Cardiac muscle cell (in vitro differentiated cells and primary cell): ENCODE data around the gene AATK. TPM values are rescaled to one million over a fixed set of nuclear protein-coding genes. Genes with fewer than 3 reads are reported as not detected.

Experiments
- DNase-seq, 2 donors: peaks; one replicate each; pipeline versions ENCODE4 v3.0.0 to v3.0.0-alpha.2; 2010 to 2017; ENCODE audit warnings: low read depth in 1 of 2, low spot score in 1 of 2
- H3K27ac ChIP-seq: fragments of 200-600 bp; sonication (generic); 2 replicates; pipeline ENCODE4 v1.5.1; 2016
- H3K27me3 ChIP-seq: fragments of 200-600 bp; sonication (generic); 2 replicates; pipeline ENCODE4 v1.6.0; 2016; ENCODE audit warnings: control low read depth
- H3K36me3 ChIP-seq: fragments of 200-600 bp; sonication (generic); 2 replicates; pipeline ENCODE4 v1.5.1; 2016; ENCODE audit warnings: control low read depth
- H3K4me1 ChIP-seq: fragments of 200-600 bp; sonication (generic); 2 replicates; pipeline ENCODE4 v1.8.1; 2017; ENCODE audit warnings: low read depth, mild to moderate bottlenecking, mixed run types
- H3K4me3 ChIP-seq: fragments of 200-600 bp; sonication (generic); 2 replicates; pipeline ENCODE4 v1.5.1; 2016; ENCODE audit warnings: mild to moderate bottlenecking
- H3K9me3 ChIP-seq: fragments of 200-600 bp; sonication (generic); 2 replicates; pipeline ENCODE4 v1.5.1; 2017; ENCODE audit warnings: low read depth, mild to moderate bottlenecking, control low read depth
- polyA plus RNA-seq: library from polyadenylated mRNA; unstranded; fragments of >200 nt; fragmentation: Nextera tagmentation; extraction: Ambion mirVana; gene quantifications from 2 replicates; pipeline ENCODE4 v1.2.1, GENCODE V29; 2016
- total RNA-seq: library from RNA; depleted of rRNA; stranded (reverse); fragments of >200 nt; gene quantifications from 2 replicates; pipeline ENCODE4 v1.2.3, GENCODE V29; 2016
- TF ChIP-seq, protein P1 (sequence below): IDR thresholded peaks from 2 replicates; pipeline ENCODE4 v1.5.1; 2012; ENCODE audit warnings: low read depth, mild to moderate bottlenecking, low read length

AATK gene
- total and polyA plus RNA-seq, 2 experiments from 2014 or later: 8.0 to 21.9 TPM

DNA sequence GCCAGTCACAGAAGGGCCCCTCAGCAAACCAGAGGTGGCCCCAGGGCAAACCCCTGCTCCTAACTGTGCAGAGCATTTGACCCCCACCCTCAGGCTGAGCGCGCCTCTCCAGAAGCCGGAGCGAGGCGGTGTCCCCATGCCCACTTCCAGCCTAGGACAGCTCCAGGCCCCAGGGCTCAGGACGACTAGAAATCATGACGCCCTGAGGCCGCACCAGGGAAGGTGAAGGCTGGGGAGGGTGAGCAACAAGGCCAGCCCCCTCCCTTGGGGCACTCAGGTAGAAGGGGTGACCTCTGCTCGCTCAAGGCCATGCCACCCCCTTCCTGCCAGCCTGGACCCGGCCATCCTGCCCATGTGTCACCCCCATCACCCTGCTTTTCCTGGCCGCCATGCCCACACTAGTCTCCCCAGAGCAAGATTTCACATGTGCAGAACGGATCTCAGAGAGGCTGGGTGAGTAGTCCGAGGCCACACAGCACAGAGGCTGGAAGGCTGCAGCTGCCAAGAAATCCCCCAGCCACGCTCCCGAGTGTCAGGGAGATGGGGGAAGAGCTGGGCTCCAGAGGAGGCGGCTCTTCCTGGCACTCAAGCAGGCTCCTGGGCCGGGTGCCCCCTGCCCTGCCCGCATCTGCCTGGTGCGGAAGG lies 2.8 kb downstream of the AATK start:
- no peaks in the 10 kb centered on the region for H3K27me3 ChIP-seq

DNA sequence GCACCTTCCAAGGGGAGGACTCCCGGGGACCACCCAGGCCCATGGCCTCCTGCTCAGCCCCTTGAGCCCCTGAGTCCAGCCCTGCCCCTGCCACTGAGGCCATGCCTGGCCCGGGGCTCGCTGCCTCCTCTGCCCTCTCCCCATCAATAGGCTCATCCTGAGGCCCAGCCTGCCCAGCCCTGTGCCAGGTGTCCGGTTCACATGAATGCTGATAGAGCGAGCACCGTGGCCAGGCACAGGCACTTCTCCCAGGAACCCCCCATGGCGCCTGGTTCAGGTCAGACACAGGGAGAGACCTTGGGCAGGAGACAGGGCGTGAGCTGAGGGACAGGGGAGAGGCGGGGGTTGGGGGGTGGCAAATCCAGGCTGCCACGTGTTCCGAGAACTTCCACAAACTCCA lies 3.5 kb downstream of the AATK start:
- Histone ChIP-seq H3K4me3 (no peak overlapping the region), H3K36me3 (no peaks in the 10 kb centered on the region), H3K27ac (no peak overlapping the region), H3K27me3 (no peaks in the 10 kb centered on the region), H3K4me1 (peaks cover 10% of the 10 kb centered on the region), H3K9me3 (no peaks in the 10 kb centered on the region)
- TF ChIP-seq, protein P1, sequence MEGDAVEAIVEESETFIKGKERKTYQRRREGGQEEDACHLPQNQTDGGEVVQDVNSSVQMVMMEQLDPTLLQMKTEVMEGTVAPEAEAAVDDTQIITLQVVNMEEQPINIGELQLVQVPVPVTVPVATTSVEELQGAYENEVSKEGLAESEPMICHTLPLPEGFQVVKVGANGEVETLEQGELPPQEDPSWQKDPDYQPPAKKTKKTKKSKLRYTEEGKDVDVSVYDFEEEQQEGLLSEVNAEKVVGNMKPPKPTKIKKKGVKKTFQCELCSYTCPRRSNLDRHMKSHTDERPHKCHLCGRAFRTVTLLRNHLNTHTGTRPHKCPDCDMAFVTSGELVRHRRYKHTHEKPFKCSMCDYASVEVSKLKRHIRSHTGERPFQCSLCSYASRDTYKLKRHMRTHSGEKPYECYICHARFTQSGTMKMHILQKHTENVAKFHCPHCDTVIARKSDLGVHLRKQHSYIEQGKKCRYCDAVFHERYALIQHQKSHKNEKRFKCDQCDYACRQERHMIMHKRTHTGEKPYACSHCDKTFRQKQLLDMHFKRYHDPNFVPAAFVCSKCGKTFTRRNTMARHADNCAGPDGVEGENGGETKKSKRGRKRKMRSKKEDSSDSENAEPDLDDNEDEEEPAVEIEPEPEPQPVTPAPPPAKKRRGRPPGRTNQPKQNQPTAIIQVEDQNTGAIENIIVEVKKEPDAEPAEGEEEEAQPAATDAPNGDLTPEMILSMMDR: no peak
- DNase-seq: no peak

More for the DNA sequence above, 2.8 kb downstream of the AATK start:
- TF ChIP-seq, protein P1: no peak
- no peak for DNase-seq
- Histone ChIP-seq H3K36me3 (no peaks in the 10 kb centered on the region), H3K4me3 (no peak overlapping the region), H3K4me1 (peaks cover 10% of the 10 kb centered on the region), H3K9me3 (no peaks in the 10 kb centered on the region), H3K27ac (no peak overlapping the region)

DNA sequence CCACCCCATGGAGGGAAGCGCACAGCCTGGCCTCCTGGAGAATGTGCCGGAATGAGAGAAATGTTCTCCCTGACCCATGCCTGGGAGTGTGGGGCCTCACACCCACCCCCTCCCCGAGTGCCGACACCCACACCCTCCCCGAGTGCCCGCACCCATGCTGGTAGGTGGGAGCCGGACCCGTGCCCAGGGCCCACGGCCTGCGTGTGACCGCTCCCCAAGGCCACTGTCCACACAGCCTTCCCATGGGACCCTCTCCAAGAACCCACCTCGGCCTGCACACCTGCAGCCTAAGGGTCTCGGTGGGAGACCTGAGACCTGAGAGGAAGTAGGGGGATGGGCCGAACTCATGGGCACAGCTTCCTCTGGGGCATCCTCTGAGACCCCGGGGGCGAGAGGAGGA lies 4.0 kb downstream of the AATK start:
- Histone ChIP-seq H3K27me3 (no peaks in the 10 kb centered on the region), H3K4me1 (peaks cover 10% of the 10 kb centered on the region), H3K27ac (no peak overlapping the region), H3K36me3 (no peaks in the 10 kb centered on the region), H3K9me3 (no peaks in the 10 kb centered on the region), H3K4me3 (no peak overlapping the region)
- TF ChIP-seq, protein P1: no peak
- no peak for DNase-seq

DNA sequence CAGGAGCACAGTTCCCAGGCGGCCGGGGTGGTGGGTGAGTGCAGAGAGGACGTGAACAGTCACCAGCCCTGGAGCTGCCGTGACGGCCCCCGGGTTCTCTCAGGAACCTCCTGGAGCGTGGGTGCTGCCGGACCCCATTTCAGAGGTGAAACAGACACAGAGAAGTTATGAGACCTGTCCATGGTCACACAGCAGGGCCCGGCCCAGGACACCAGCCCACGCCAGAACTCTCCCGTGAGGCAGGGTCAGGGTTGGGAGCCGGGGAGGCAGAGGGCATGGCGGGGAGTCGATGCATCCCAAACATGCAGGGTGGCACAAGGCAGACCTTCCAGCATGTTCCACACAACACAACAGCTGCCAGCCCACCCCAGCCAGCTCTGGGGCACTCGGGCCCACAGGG lies 4.5 kb downstream of the AATK start:
- no peak overlapping the region for H3K27ac ChIP-seq
- H3K4me1 ChIP-seq: peaks cover 8% of the 10 kb centered on the region
- H3K4me3 ChIP-seq: no peak overlapping the region
- TF ChIP-seq, protein P1: no peak
- DNase-seq: no peak
- H3K36me3 ChIP-seq: no peaks in the 10 kb centered on the region
- no peaks in the 10 kb centered on the region for H3K27me3 ChIP-seq
- no peaks in the 10 kb centered on the region for H3K9me3 ChIP-seq

DNA sequence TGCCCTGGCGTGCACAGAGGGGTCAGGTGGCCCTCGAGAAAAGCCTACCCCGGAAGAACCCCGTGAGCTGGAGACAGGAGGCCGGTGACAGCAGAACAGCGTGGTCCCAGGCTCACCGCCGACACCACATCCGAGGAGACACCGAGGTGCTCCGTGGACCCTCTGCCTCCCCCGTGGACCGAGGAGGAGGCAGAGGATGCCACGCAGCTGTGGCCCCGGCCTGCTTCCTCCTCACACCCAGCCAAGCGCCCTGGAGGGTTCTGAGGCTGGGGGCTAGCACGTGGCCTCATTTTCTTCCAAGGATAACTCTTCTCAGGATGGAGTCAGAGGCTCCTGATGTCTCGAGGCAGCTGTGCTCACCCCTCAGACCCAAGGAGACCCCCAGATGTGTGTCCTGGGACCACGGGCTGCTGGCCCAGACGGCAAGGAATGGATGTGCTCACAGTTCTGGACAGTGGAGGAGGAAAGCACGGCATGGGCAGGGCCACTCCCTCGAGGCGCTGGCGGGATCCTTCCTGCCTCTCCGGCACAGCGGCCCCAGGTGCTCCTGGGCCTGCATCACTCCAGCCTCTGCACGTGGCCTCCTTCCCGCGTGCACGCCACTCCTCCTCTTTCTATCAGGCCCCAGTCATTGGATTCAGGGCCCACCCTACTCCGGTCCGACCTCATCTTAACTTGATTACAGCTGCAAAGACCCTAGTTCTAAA lies 5.1 kb downstream of the AATK start:
- no peaks in the 10 kb centered on the region for H3K9me3 ChIP-seq
- no peak overlapping the region for H3K4me3 ChIP-seq
- no peaks in the 10 kb centered on the region for H3K27me3 ChIP-seq
- no peaks in the 10 kb centered on the region for H3K36me3 ChIP-seq
- TF ChIP-seq, protein P1: no peak
- DNase-seq: no peak
- peaks cover 6% of the 10 kb centered on the region for H3K4me1 ChIP-seq
- no peak overlapping the region for H3K27ac ChIP-seq
